Measurements from ENCODE around the gene COMMD1. TPM values are rescaled to one million over a fixed set of nuclear protein-coding genes. Genes with fewer than 3 reads are reported as not detected.
"Not testable (repeated sequence)": the region's sequence is repeated elsewhere in the genome, so short reads cannot be mapped to it uniquely, and the experiment has no call there.

COMMD1 gene
- total RNA-seq, 2 experiments from 2014 or later: 21.5 to 23.9 TPM

- H3K36me3 Mint-ChIP-seq: no peaks in the 10 kb centered on the region
- H3K27me3 Mint-ChIP-seq: no peaks in the 10 kb centered on the region
- DNase-seq (no peak), ATAC-seq (ENCODE audit: low read depth) (no peak)
- no peak overlapping the region for H3K27ac Mint-ChIP-seq
- POLR2A ChIA-PET: no interaction called here
- peaks cover 6% of the 10 kb centered on the region for H3K4me1 Mint-ChIP-seq
- H3K9me3 Mint-ChIP-seq: no peaks in the 10 kb centered on the region
- H3K4me3 Mint-ChIP-seq: no peak overlapping the region
Observed at GRCh38 chr2:61938511-61938910, 33.0 kb downstream of the COMMD1 start.

- H3K27me3 Mint-ChIP-seq: no peaks in the 10 kb centered on the region
- H3K27ac Mint-ChIP-seq: no peak overlapping the region
- H3K36me3 Mint-ChIP-seq: peaks cover 4% of the 10 kb centered on the region
- peaks cover 9% of the 10 kb centered on the region for H3K4me1 Mint-ChIP-seq
- ATAC-seq (ENCODE audit: low read depth) (no peak), DNase-seq (no peak)
- H3K4me3 Mint-ChIP-seq: no peak overlapping the region
- POLR2A ChIA-PET: no interaction called here
- H3K9me3 Mint-ChIP-seq: peaks cover 1% of the 10 kb centered on the region
Observed at GRCh38 chr2:61943251-61943650, 37.8 kb downstream of the COMMD1 start.

- no peak for DNase-seq
- H3K36me3 Mint-ChIP-seq: peaks cover 11% of the 10 kb centered on the region
- no peaks in the 10 kb centered on the region for H3K27me3 Mint-ChIP-seq
- POLR2A ChIA-PET: no interaction called here
- H3K4me3 Mint-ChIP-seq: no peak overlapping the region
- ATAC-seq (ENCODE audit: low read depth): no peak
- no peak overlapping the region for H3K27ac Mint-ChIP-seq
- peaks cover 1% of the 10 kb centered on the region for H3K9me3 Mint-ChIP-seq
- peaks cover 9% of the 10 kb centered on the region for H3K4me1 Mint-ChIP-seq
Observed at GRCh38 chr2:61946666-61947065, 41.2 kb downstream of the COMMD1 start.

GRCh38 chr2:61948661-61949457 lies 43.4 kb downstream of the COMMD1 start:
- Mint-ChIP-seq H3K36me3 (peaks cover 11% of the 10 kb centered on the region), H3K4me1 (peaks cover 3% of the 10 kb centered on the region), H3K9me3 (peaks cover 1% of the 10 kb centered on the region), H3K27me3 (no peaks in the 10 kb centered on the region), H3K4me3 (no peak overlapping the region), H3K27ac (no peak overlapping the region)
- ATAC-seq (ENCODE audit: low read depth): no peak
- no peak for DNase-seq
- POLR2A ChIA-PET: no interaction called here

GRCh38 chr2:61949458-61949713 lies 43.9 kb downstream of the COMMD1 start:
- ATAC-seq (ENCODE audit: low read depth) (no peak), DNase-seq (no peak)
- Mint-ChIP-seq H3K4me1 (peaks cover 3% of the 10 kb centered on the region), H3K9me3 (peaks cover 1% of the 10 kb centered on the region), H3K27ac (no peak overlapping the region), H3K27me3 (no peaks in the 10 kb centered on the region), H3K4me3 (no peak overlapping the region), H3K36me3 (peaks cover 11% of the 10 kb centered on the region)
- POLR2A ChIA-PET: no interaction called here

GRCh38 chr2:61949714-61950560 lies 44.5 kb downstream of the COMMD1 start:
- H3K27me3 Mint-ChIP-seq: no peaks in the 10 kb centered on the region
- peaks cover 8% of the 10 kb centered on the region for H3K36me3 Mint-ChIP-seq
- no peaks in the 10 kb centered on the region for H3K4me1 Mint-ChIP-seq
- no peaks in the 10 kb centered on the region for H3K9me3 Mint-ChIP-seq
- ATAC-seq (ENCODE audit: low read depth) (no peak), DNase-seq (no peak)
- H3K27ac Mint-ChIP-seq: no peak overlapping the region
- no peak overlapping the region for H3K4me3 Mint-ChIP-seq
- POLR2A ChIA-PET: no interaction called here

- no peak for DNase-seq
- POLR2A ChIA-PET: no interaction called here
- ATAC-seq (ENCODE audit: low read depth): no peak
- Mint-ChIP-seq H3K36me3 (peaks cover 8% of the 10 kb centered on the region), H3K4me1 (no peaks in the 10 kb centered on the region), H3K9me3 (no peaks in the 10 kb centered on the region), H3K27ac (no peak overlapping the region), H3K27me3 (no peaks in the 10 kb centered on the region), H3K4me3 (no peak overlapping the region)
Observed at GRCh38 chr2:61950571-61951315, 45.3 kb downstream of the COMMD1 start.

GRCh38 chr2:61951881-61952280 lies 46.4 kb downstream of the COMMD1 start:
- Mint-ChIP-seq H3K27me3 (no peaks in the 10 kb centered on the region), H3K9me3 (no peaks in the 10 kb centered on the region), H3K27ac (no peak overlapping the region), H3K4me1 (no peaks in the 10 kb centered on the region), H3K4me3 (no peak overlapping the region), H3K36me3 (peaks cover 8% of the 10 kb centered on the region)
- no peak for ATAC-seq (ENCODE audit: low read depth)
- POLR2A ChIA-PET: interaction anchor here (0.7 kb wide), 1 partner anchor 460 kb away, joined by 4 read pairs; no protein-coding TSS in a partner anchor
- DNase-seq: no peak

- DNase-seq (no peak), ATAC-seq (ENCODE audit: low read depth) (no peak)
- peaks cover 8% of the 10 kb centered on the region for H3K36me3 Mint-ChIP-seq
- H3K4me1 Mint-ChIP-seq: no peaks in the 10 kb centered on the region
- H3K27ac Mint-ChIP-seq: no peak overlapping the region
- POLR2A ChIA-PET: no interaction called here
- no peaks in the 10 kb centered on the region for H3K27me3 Mint-ChIP-seq
- no peaks in the 10 kb centered on the region for H3K9me3 Mint-ChIP-seq
- H3K4me3 Mint-ChIP-seq: no peak overlapping the region
Observed at GRCh38 chr2:61952288-61952687, 46.8 kb downstream of the COMMD1 start.

- H3K27me3 Mint-ChIP-seq; H3K4me3 Mint-ChIP-seq; POLR2A ChIA-PET; H3K27ac Mint-ChIP-seq; H3K4me1 Mint-ChIP-seq; H3K9me3 Mint-ChIP-seq; ATAC-seq (ENCODE audit: low read depth); H3K36me3 Mint-ChIP-seq; DNase-seq: not testable (repeated sequence)
Observed at GRCh38 chr2:61954856-61955255, 49.4 kb downstream of the COMMD1 start.

GRCh38 chr2:61959381-61960293 lies 54.2 kb downstream of the COMMD1 start:
- no peaks in the 10 kb centered on the region for H3K9me3 Mint-ChIP-seq
- ATAC-seq (ENCODE audit: low read depth) (no peak), DNase-seq (no peak)
- no peak overlapping the region for H3K4me3 Mint-ChIP-seq
- peaks cover 3% of the 10 kb centered on the region for H3K36me3 Mint-ChIP-seq
- no peaks in the 10 kb centered on the region for H3K27me3 Mint-ChIP-seq
- POLR2A ChIA-PET: no interaction called here
- H3K27ac Mint-ChIP-seq: no peak overlapping the region
- H3K4me1 Mint-ChIP-seq: peaks cover 9% of the 10 kb centered on the region

- H3K4me3 Mint-ChIP-seq: no peak overlapping the region
- peaks cover 3% of the 10 kb centered on the region for H3K36me3 Mint-ChIP-seq
- DNase-seq: no peak
- no peaks in the 10 kb centered on the region for H3K9me3 Mint-ChIP-seq
- no peak overlapping the region for H3K27ac Mint-ChIP-seq
- H3K27me3 Mint-ChIP-seq: no peaks in the 10 kb centered on the region
- H3K4me1 Mint-ChIP-seq: peaks cover 9% of the 10 kb centered on the region
- POLR2A ChIA-PET: no interaction called here
- ATAC-seq (ENCODE audit: low read depth): no peak
Observed at GRCh38 chr2:61961231-61961901, 55.9 kb downstream of the COMMD1 start.
